Epithelial cell of esophagus (primary cell): ENCODE measurements around the gene PAF1.
A peak's percentile ranks its signal among the peaks of the same experiment; 100 is the strongest.

Experiments used
- DNase-seq: peaks from one replicate; pipeline ENCODE4 v3.0.0; 2010; ENCODE audit warnings: low read depth
- H3K4me3 ChIP-seq: 2 replicates; pipeline ENCODE4 v1.5.1; 2011; ENCODE audit warnings: mild to moderate bottlenecking, low read length, control low read depth
- TF ChIP-seq, protein P1 (sequence below): IDR thresholded peaks from 2 replicates; pipeline ENCODE4 v1.5.1; 2011; ENCODE audit warnings: low read depth, mild to moderate bottlenecking, low read length, control low read depth, inconsistent platforms; ENCODE audit not compliant: insufficient read depth; ENCODE audit errors: missing control alignments

The PAF1 gene

DNA sequence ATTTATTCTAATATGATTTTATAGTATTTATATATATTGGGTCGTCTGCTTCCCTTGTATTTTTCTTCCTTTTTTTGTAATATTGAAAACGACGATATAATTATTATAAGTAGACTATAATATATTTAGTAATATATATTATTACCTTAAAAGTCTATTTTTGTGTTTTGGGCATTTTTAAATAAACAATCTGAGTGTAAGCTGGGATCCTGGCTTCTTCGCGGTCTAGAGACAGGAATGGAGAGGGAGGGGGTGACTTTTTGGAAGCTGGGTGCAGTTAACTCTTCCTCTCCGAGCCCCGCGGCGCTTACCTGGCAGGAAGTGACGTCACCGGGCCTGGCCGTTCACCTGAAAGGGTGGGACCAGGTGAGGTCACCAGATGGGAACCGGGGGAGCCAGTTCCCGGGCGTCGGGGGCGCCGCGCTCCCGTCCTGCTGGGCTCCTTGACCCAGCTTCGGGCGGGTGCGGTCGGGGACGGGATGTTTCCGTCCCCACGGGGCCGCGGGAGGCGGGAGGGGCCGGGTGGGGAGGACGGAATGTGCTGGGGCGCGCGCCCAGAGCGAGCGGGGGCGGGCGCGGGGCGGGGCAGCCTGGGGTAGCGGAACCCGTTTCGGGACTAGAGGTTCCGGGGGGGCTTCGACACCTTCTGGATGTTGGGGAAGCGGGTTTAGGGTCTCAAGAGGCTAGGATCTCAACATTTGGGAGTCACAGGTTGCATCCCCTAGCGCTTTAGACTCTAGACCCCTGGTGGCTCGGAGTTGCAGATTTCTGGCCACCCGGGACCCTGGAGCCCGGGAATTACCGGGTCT is 18.5 kb upstream of the PAF1 start:
- TF ChIP-seq, protein P1, sequence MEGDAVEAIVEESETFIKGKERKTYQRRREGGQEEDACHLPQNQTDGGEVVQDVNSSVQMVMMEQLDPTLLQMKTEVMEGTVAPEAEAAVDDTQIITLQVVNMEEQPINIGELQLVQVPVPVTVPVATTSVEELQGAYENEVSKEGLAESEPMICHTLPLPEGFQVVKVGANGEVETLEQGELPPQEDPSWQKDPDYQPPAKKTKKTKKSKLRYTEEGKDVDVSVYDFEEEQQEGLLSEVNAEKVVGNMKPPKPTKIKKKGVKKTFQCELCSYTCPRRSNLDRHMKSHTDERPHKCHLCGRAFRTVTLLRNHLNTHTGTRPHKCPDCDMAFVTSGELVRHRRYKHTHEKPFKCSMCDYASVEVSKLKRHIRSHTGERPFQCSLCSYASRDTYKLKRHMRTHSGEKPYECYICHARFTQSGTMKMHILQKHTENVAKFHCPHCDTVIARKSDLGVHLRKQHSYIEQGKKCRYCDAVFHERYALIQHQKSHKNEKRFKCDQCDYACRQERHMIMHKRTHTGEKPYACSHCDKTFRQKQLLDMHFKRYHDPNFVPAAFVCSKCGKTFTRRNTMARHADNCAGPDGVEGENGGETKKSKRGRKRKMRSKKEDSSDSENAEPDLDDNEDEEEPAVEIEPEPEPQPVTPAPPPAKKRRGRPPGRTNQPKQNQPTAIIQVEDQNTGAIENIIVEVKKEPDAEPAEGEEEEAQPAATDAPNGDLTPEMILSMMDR, result no peak
- peak; percentile 98 for DNase-seq
- H3K4me3 ChIP-seq, result peak overlapping the region; percentile 98

DNA sequence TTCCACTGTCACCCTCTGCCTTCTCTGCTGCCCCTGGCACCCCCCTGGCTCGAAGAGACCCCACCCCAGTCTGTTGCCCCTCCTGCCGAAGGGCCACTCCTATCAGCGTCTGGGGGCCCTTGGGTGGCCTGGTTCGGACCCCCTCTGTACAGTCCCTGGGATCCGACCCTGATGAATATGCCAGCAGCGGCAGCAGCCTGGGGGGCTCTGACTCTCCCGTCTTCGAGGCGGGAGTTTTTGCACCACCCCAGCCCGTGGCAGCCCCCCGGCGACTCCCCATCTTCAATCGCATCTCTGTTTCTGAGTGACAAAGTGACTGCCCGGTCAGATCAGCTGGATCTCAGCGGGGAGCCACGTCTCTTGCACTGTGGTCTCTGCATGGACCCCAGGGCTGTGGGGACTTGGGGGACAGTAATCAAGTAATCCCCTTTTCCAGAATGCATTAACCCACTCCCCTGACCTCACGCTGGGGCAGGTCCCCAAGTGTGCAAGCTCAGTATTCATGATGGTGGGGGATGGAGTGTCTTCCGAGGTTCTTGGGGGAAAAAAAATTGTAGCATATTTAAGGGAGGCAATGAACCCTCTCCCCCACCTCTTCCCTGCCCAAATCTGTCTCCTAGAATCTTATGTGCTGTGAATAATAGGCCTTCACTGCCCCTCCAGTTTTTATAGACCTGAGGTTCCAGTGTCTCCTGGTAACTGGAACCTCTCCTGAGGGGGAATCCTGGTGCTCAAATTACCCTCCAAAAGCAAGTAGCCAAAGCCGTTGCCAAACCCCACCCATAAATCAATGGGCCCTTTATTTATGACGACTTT is 17.7 kb upstream of the PAF1 start:
- DNase-seq, result peak; percentile 64
- TF ChIP-seq, protein P1, result no peak
- H3K4me3 ChIP-seq, result peak overlapping the region; percentile 98

DNA sequence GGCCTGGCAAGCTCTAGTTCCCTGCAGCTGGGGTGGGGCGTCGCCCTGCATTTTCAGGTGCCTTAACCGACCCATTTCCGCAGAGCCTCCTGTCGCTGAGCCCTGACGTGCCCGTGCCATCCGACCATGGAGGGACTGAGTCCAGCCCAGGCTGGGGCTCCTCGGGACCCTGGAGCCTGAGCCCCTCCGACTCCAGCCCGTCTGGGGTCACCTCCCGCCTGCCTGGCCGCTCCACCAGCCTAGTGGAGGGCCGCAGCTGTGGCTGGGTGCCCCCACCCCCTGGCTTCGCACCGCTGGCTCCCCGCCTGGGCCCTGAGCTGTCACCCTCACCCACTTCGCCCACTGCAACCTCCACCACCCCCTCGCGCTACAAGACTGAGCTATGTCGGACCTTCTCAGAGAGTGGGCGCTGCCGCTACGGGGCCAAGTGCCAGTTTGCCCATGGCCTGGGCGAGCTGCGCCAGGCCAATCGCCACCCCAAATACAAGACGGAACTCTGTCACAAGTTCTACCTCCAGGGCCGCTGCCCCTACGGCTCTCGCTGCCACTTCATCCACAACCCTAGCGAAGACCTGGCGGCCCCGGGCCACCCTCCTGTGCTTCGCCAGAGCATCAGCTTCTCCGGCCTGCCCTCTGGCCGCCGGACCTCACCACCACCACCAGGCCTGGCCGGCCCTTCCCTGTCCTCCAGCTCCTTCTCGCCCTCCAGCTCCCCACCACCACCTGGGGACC is 16.9 kb upstream of the PAF1 start:
- peak; percentile 57 for DNase-seq
- TF ChIP-seq, protein P1, result no peak
- peak overlapping the region; percentile 98 for H3K4me3 ChIP-seq

DNA sequence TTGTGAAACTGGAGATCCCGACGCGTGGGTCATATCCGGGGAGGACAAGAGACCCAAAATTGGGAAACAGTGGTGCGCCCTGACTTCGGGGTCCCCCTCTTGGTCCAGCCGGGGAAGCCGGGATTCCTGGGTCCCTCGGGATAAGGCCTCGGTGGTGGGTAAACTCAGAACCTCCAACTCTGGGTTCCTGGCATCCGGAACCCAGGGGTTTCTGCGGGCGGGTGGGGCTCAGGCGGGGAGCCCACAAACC is 16.4 kb upstream of the PAF1 start:
- peak overlapping the region; percentile 98 for H3K4me3 ChIP-seq
- TF ChIP-seq, protein P1, result no peak
- DNase-seq, result no peak

DNA sequence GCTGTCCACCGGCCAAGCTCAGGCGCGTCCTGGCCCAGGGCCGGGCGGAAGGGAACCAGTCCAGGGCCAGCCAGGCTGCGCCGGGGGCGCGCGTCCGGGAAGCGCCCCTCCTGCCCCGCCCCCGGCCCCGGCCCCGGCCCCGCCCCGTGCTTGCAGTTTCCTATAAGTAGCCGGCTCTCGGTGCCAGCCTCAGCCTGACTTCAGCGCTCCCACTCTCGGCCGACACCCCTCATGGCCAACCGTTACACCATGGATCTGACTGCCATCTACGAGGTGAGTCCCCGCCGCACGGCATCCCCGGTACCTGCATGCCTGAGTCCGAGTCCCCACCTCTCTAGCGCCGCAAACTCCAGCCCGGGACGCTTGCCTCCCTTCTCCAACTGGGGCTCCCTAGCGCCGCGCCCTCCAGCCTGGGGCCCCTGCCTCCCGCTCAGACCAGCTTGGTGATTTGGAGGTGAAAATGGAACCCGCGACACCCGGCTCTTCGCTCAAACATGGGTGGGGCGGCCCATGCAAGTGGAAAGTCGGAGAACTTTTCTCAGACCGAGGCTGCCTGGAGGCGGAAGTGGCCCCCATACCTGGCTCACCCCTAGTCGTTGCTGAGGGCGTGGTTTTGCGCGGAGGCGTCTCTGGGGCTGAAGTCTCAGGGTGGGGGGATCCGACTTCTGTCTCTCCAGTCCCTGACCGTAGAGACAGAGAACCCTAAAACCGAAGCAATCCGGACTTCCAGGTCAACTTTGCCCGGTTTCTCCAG is 15.9 kb upstream of the PAF1 start, which contains the start of gene ZFP36:
ZFP36 (plus strand) TSS at position 192 of the 754 bp plus-strand sequence; CDS start at position 250, 58 bp downstream.
- TF ChIP-seq, protein P1, result no peak
- H3K4me3 ChIP-seq, result peak within 1 kb of the TSS; percentile 98
- peak; percentile 85 for DNase-seq

DNA sequence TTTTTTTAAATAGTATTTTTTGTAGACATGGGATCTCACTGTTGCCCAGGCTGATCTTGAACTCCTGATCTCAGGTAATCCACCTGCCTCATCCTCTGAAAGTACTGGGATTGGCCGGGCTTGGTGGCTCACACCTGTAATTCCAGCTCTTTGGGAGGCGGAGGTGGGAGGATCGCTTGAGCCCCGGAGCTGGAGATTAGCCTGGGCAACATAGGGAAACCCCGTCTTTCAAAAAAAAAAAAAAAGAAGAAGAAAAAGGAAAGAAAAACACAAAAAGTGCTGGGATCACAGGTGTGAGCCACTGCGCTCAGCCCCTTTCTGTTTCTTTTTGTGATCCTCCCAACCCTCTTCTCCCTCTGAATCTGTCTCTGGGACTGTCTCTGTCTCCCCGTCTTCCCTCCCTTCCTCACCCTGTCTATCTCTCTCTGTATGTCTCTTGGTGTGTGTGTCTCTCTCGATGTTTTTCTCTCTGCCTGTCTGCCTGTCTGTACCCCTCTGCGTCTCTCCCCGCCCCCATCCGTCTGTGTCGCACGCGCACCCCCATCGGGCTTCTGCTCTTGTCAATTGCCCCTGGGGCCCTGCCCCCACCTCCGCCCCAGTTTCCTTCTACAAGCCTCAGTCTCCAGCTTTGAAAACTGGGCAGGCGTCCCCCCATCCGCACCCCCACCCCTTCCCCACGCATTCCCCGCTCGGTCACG is 15.2 kb upstream of the PAF1 start:
- DNase-seq, result peak; percentile 65
- TF ChIP-seq, protein P1, result no peak
- peak overlapping the region; percentile 98 for H3K4me3 ChIP-seq
